Vagina (tissue), 2 donors: ENCODE data around the gene GP1BB.

Source experiments
- POLR2A ChIP-seq, 2 donors: fragments of 450-650 bp; IDR thresholded peaks; one replicate each; pipeline ENCODE4 v1.6.1; 2017; ENCODE audit warnings: antibody characterized with exemption in 2 of 2, mild to moderate bottlenecking in 2 of 2, moderate library complexity in 2 of 2
- POLR2AphosphoS5 ChIP-seq, 2 donors: sonication (generic); formaldehyde crosslinking; IDR thresholded peaks; one replicate each; pipeline ENCODE4 v1.9.0; 2017; ENCODE audit warnings: antibody characterized with exemption in 2 of 2, mild to moderate bottlenecking in 2 of 2, low read depth in 1 of 2; ENCODE audit not compliant: insufficient read depth in 1 of 2
- TF ChIP-seq, protein P1 (sequence below), 3 experiments: fragments of 450-650 bp in 2 of 3; fragments of 200-600 bp in 1 of 3; sonication (generic) in 1 of 3; IDR thresholded peaks; one replicate each; pipeline ENCODE4 v1.5.1; 2017 to 2019; ENCODE audit warnings: antibody characterized with exemption in 3 of 3, mild to moderate bottlenecking in 2 of 3, moderate library complexity in 2 of 3

DNA sequence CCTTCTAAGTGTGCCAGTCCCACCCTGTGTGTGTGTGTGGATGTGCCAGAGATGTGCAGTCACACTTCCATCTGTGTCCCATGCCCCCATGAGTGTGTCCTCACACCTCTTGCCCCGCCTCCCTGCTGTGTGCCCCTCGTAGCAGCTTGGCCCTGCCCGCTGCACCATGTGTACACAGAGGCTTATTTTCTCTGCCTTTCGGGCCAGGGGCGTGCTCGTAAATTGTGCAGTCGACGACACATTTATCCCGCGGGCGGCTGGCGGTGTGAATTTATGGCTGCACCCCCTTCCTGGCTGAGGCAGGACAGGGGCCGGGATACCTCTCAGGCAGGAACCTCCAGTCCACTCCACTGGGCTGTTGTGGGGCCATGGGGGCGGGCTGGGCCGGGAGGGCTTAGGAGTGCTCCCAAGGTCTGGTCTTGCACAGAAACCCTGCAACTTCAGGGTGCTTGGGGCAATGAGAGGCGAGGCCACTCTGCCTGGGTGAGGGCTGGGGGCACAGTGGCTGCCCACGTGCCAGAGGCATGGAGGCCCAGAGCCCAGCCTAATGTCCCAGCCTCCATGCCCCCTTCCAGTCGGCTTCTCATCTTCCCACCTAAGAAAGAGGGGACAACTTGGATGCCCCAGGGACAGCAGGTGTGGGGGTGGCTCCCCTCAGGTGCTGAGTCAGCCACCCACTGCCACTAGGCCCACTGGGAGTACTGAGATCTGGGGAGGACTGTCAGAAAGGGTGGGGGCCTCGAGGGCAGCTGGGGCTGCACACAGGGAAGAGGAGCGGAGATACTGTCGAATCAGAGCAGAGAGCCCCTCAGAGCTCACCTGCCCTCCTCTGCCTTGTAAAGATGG, 12.5 kb downstream of the GP1BB start:
- TF ChIP-seq, protein P1, sequence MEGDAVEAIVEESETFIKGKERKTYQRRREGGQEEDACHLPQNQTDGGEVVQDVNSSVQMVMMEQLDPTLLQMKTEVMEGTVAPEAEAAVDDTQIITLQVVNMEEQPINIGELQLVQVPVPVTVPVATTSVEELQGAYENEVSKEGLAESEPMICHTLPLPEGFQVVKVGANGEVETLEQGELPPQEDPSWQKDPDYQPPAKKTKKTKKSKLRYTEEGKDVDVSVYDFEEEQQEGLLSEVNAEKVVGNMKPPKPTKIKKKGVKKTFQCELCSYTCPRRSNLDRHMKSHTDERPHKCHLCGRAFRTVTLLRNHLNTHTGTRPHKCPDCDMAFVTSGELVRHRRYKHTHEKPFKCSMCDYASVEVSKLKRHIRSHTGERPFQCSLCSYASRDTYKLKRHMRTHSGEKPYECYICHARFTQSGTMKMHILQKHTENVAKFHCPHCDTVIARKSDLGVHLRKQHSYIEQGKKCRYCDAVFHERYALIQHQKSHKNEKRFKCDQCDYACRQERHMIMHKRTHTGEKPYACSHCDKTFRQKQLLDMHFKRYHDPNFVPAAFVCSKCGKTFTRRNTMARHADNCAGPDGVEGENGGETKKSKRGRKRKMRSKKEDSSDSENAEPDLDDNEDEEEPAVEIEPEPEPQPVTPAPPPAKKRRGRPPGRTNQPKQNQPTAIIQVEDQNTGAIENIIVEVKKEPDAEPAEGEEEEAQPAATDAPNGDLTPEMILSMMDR (IDR thresholded peaks at IDR 0.05), result no peak
- no peak for TF ChIP-seq POLR2AphosphoS5 (IDR thresholded peaks at IDR 0.05; ENCODE audit: insufficient read depth in 1 of 2, low read depth in 1 of 2)
- no peak for TF ChIP-seq POLR2A (IDR thresholded peaks at IDR 0.05)
